ENCODE results near the gene INTS15.

DNA sequence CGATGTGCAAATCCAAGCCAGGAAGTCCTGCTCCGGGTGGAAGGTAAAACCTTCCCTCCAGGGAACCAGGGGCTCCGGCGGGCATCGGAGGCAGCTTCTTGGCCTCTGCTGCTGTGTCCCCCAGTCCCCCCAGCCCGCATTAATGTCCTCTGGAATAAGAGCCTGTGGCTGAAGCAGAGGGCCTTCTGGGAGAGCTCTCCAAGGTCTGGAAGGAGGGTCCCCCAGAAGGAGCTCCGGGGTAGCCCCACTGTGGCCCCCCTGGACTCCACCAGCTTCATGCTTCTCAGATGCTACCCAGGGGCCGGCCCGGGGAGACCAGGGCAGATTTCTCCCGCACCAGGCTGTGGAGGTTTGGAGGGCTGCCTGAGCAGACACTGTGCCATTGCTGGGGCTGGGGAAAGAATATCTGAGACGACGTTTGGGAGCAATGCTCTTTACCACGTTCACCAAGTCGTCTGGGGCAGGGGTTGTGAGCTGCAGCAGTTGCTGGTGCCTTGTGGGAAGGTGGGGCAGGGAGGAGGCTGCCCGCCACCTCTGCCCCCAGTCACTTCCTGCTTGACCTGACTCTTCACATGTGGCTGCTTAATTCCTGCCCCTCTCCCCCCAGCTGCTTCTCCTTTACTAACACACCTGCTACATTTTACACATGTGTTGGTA, 33.9 kb downstream of the INTS15 start:
- TF ChIP-seq TAF1 (IDR thresholded peaks at IDR 0.05; ENCODE audit: low read depth, low read length) (no peak), POLR2A (IDR thresholded peaks at IDR 0.05; ENCODE audit: low read depth, low read length) (no peak), POLR2AphosphoS5 (IDR thresholded peaks at IDR 0.05; ENCODE audit: low read depth, low read length) (no peak), SPI1 (IDR thresholded peaks at IDR 0.05; ENCODE audit: low read depth, low read length) (no peak), PAX5 (IDR thresholded peaks at IDR 0.05; ENCODE audit: insufficient read depth, low read length, severe bottlenecking) (no peak), POU2F2 (IDR thresholded peaks at IDR 0.05; ENCODE audit: low read depth, low read length) (no peak)
